ENCODE measurements around the gene RNU2-63P.
"Not testable (repeated sequence)": the region's sequence is repeated elsewhere in the genome, so short reads cannot be mapped to it uniquely, and the experiment has no call there.

Gene RNU2-63P

GRCh38 chr2:88051792-88052191, 35.4 kb upstream of the RNU2-63P start:
- no peak overlapping the region for H3K4me3 ChIP-seq (ENCODE audit: low read depth, low read length)
- TF ChIP-seq CTCF (IDR thresholded peaks at IDR 0.05; ENCODE audit: low read depth, low read length) = no peak
- no peak for DNase-seq
- H3K27ac ChIP-seq = no peak overlapping the region
- H3K27me3 ChIP-seq (ENCODE audit: insufficient read depth, low read depth, severe bottlenecking) = no peaks in the 10 kb centered on the region
- no peaks in the 10 kb centered on the region for H3K9me3 ChIP-seq (ENCODE audit: severe bottlenecking)
- H3K36me3 ChIP-seq = 0 out of 2 replicates have a peak, but pooled peaks cover 6% of the 10 kb centered on the region

- TF ChIP-seq CTCF (IDR thresholded peaks at IDR 0.05; ENCODE audit: low read depth, low read length) = no peak
- H3K27me3 ChIP-seq (ENCODE audit: insufficient read depth, low read depth, severe bottlenecking) = no peaks in the 10 kb centered on the region
- H3K27ac ChIP-seq = no peak overlapping the region
- H3K4me3 ChIP-seq (ENCODE audit: low read depth, low read length) = no peak overlapping the region
- 0 out of 2 replicates have a peak, but pooled peaks cover 6% of the 10 kb centered on the region for H3K36me3 ChIP-seq
- H3K9me3 ChIP-seq (ENCODE audit: severe bottlenecking) = no peaks in the 10 kb centered on the region
- no peak for DNase-seq
Observed at GRCh38 chr2:88049622-88050021, 33.3 kb upstream of the RNU2-63P start.

- no peaks in the 10 kb centered on the region for H3K36me3 ChIP-seq
- H3K27ac ChIP-seq = no peak overlapping the region
- no peak for TF ChIP-seq CTCF (IDR thresholded peaks at IDR 0.05; ENCODE audit: low read depth, low read length)
Observed at GRCh38 chr2:88048541-88048940, 32.2 kb upstream of the RNU2-63P start.

GRCh38 chr2:88045561-88045960, 29.2 kb upstream of the RNU2-63P start:
- not testable (repeated sequence) for H3K27ac ChIP-seq; H3K9me3 ChIP-seq (ENCODE audit: severe bottlenecking); H3K4me3 ChIP-seq (ENCODE audit: low read depth, low read length); H3K27me3 ChIP-seq (ENCODE audit: insufficient read depth, low read depth, severe bottlenecking); DNase-seq; H3K36me3 ChIP-seq

More at GRCh38 chr2:88048541-88048940, 32.2 kb upstream of the RNU2-63P start:
- Histone ChIP-seq H3K4me3 (ENCODE audit: low read depth, low read length) (no peak overlapping the region), H3K27me3 (ENCODE audit: insufficient read depth, low read depth, severe bottlenecking) (no peaks in the 10 kb centered on the region), H3K9me3 (ENCODE audit: severe bottlenecking) (no peaks in the 10 kb centered on the region)
- no peak for DNase-seq

- no peaks in the 10 kb centered on the region for H3K27me3 ChIP-seq (ENCODE audit: insufficient read depth, low read depth, severe bottlenecking)
- H3K4me3 ChIP-seq (ENCODE audit: low read depth, low read length) = no peak overlapping the region
- no peak for TF ChIP-seq CTCF (IDR thresholded peaks at IDR 0.05; ENCODE audit: low read depth, low read length)
- H3K36me3 ChIP-seq = no peaks in the 10 kb centered on the region
- no peak overlapping the region for H3K27ac ChIP-seq
- H3K9me3 ChIP-seq (ENCODE audit: severe bottlenecking) = no peaks in the 10 kb centered on the region
- DNase-seq = no peak
Observed at GRCh38 chr2:88042476-88042875, 26.1 kb upstream of the RNU2-63P start.

GRCh38 chr2:88038263-88039105, 22.1 kb upstream of the RNU2-63P start:
- Histone ChIP-seq H3K36me3 (no peaks in the 10 kb centered on the region), H3K9me3 (ENCODE audit: severe bottlenecking) (no peaks in the 10 kb centered on the region), H3K27ac (peak overlapping the region; percentile 68), H3K27me3 (ENCODE audit: insufficient read depth, low read depth, severe bottlenecking) (no peaks in the 10 kb centered on the region), H3K4me3 (ENCODE audit: low read depth, low read length) (no peak overlapping the region)
- DNase-seq = peak; percentile 54
- no peak for TF ChIP-seq CTCF (IDR thresholded peaks at IDR 0.05; ENCODE audit: low read depth, low read length)

Measured in WERI-Rb-1 (cell line).